Fibroblast of the aortic adventitia (primary cell): ENCODE results near the gene SBF1. TPM values are rescaled to one million over a fixed set of nuclear protein-coding genes. Genes with fewer than 3 reads are reported as not detected.

Source experiments
- DNase-seq: peaks from one replicate; pipeline ENCODE4 v3.0.0-alpha.2; 2010; ENCODE audit warnings: low read depth
- H3K4me3 ChIP-seq: 2 replicates; pipeline ENCODE4 v1.5.1; 2011; ENCODE audit warnings: low read depth, mild to moderate bottlenecking, control low read depth, low read length, moderate library complexity
- total RNA-seq: library from RNA; depleted of rRNA; stranded (reverse); fragments of >200 nt; gene quantifications from 2 replicates; pipeline ENCODE4 v1.2.3, GENCODE V29; 2012; ENCODE audit warnings: low replicate concordance
- TF ChIP-seq, protein P1 (sequence below): IDR thresholded peaks from 2 replicates; pipeline ENCODE4 v1.5.1; 2011; ENCODE audit warnings: mild to moderate bottlenecking, low read length, control low read depth, inconsistent platforms; ENCODE audit not compliant: insufficient read depth

SBF1 gene
- total RNA-seq, 1 donor: 70.9 TPM

DNA sequence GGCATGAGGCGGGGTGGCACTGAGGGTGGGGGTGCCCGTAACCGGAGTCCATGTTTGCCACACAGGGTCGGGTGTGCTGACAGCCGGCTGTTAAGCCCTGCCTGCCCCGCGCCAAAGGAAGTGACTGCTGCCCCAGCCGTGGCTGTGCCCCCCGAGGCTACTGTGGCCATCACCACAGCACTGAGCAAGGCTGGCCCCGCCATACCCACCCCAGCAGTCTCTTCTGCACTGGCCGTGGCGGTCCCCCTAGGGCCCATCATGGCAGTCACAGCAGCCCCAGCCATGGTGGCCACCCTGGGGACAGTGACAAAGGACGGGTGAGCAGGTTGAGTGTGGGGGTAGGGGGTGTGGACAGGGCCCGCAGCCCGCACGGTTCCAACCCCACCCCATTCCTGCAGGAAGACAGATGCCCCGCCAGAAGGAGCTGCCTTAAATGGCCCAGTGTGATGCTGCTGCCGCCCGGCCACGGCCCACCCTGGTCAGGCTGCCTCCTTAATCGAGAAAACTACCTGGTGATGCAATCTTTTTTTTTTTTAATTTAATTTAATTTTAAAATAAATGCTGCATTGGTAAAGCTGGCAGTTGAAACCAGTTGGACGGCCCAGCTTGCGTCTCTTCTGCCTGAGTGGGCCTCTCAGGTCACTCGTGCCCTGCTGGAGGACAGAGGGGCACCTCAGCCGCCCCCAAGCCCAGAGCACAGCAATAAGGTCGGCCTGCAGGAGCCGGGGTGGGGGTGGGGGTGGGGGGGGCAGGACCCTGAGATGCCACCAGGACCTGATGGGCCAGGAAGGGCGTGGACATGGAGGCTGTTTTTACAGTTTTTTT lies 30.8 kb downstream of the SBF1 start:
- no peak overlapping the region for H3K4me3 ChIP-seq
- TF ChIP-seq, protein P1, sequence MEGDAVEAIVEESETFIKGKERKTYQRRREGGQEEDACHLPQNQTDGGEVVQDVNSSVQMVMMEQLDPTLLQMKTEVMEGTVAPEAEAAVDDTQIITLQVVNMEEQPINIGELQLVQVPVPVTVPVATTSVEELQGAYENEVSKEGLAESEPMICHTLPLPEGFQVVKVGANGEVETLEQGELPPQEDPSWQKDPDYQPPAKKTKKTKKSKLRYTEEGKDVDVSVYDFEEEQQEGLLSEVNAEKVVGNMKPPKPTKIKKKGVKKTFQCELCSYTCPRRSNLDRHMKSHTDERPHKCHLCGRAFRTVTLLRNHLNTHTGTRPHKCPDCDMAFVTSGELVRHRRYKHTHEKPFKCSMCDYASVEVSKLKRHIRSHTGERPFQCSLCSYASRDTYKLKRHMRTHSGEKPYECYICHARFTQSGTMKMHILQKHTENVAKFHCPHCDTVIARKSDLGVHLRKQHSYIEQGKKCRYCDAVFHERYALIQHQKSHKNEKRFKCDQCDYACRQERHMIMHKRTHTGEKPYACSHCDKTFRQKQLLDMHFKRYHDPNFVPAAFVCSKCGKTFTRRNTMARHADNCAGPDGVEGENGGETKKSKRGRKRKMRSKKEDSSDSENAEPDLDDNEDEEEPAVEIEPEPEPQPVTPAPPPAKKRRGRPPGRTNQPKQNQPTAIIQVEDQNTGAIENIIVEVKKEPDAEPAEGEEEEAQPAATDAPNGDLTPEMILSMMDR: no peak
- DNase-seq: no peak

DNA sequence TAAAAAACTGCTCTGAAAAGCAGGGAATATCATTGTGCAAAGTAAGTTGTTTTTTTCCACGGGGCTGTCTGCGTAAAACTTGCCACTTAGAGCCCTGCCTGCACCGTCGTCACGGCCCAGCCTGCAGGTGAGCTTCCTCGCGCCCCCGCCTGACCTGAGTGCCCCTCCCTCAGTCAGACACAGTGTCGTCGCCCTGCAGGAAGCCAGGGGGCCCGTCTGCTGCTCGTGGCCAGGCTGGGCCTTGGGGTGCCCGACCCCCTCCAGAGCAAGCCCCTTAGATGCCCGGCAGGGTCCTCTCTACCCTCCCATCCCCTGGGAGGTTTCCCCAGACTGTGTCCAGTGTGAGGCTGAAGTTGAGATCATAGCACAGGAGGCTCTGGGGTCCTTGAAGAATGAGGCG lies 31.6 kb downstream of the SBF1 start:
- no peak for DNase-seq
- H3K4me3 ChIP-seq: no peak overlapping the region
- TF ChIP-seq, protein P1: no peak

DNA sequence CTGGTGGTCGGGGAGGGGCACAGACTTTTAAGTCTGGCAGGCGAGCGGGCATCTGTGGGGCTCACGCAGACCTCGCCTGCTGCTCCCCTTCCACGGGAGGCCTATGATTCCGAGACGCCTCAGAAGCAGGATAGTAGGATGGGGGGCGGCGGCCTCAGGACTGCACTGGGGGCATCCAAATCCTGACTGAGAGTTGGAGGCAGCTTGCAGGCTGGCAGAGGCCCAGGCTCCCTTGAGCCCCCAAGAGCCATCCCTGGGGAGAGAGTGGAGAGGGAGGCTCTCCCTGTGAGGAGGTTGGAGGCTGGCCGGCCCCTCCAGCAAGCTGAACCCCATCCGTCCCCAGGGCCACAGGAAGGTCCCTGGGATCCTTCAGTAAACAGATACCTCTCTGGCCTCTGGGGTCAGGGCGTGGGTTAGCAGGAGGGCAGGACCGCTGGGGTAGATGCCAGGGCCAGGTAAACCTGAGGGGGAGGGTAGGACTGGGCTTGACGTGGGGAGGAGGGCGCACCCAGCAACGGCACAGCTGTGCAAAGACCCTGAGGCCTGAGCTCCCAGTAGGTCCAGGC lies 33.3 kb downstream of the SBF1 start:
- H3K4me3 ChIP-seq: no peak overlapping the region
- no peak for DNase-seq
- TF ChIP-seq, protein P1: no peak

DNA sequence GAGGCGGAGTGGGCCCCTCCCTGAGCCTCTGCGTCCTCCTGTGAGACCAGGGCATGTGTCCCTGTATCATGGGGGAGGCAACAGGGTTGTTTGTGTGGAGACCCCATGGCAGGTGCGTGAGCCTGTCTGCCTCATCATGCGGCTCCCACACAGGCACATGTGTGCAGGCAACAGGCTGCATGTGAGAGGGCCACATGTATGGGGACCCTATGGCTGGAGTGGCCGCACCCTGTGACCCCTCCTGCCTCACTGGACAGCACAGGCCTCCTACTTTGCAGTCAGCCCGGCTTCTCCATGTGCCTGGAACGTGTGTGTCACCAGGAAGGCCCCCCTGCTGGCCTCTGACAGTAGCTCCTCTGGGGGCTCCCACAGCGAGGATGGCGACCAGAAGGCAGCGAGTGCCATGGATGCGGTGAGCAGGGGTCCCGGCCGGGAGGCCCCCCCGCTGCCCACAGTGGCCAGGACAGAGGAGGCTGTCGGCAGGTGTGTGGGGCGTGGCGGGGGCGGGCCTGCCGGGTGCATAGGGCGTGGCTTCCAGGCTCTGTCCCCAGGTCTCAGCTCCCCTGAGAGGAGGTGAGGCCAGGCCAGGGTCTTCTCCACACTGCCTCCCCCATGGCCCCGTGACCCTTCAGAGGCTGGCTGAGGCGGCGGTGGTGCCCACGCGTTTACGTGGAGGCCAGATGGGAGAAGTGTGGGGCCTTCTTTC lies 34.1 kb downstream of the SBF1 start:
- TF ChIP-seq, protein P1: no peak

DNA sequence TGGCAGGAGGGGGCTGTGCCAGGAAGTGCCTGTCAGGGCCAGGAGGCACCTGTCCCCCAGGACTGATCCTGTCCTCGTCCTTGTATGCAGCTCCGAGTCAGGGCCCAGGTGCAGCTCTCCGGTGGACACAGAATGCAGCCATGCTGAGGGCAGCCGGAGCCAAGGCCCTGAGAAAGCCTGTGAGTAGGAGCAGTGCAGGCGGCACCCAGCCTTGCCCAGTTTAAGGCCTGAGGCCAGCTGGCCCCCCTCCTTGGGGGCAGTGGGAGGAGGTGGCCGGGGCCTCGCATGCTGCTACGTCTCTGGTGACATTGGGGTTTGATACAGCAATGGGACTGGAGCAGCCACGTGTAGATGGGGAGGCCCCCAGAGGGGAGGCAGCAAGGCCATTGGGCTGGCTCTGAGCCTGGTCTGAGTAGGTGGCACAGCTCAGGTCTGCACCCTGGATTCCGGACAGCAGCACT lies 34.9 kb downstream of the SBF1 start:
- no peak for DNase-seq
- TF ChIP-seq, protein P1: no peak
- H3K4me3 ChIP-seq: no peak overlapping the region

More for the DNA sequence above, 34.1 kb downstream of the SBF1 start:
- no peak overlapping the region for H3K4me3 ChIP-seq
- DNase-seq: no peak

DNA sequence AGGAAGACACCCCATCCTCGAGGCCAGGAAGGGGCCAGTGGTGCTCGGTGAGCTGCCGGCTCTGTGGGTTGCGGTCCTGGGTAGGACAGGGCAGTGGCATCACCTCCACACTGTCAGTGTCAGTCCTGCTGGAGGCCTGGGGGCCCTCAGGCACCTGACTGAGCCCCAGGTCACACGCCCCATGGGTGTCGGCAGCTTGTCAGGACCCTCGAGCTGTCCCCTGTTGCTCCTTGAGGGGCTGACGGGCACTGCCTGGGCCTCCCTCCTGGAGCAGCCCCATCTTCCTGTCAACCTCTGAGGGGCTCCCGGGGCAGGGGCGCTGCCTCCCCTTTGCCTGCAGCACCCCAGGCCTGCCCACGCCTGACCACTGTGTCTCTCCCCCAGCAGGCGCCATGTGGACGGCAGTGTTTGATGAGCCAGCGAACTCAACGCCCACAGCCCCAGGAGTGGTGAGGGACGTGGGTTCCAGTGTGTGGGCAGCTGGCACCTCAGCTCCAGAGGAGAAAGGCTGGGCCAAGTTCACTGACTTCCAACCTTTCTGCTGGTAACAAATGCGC lies 35.4 kb downstream of the SBF1 start:
- TF ChIP-seq, protein P1: no peak
- DNase-seq: no peak
- no peak overlapping the region for H3K4me3 ChIP-seq
